ENCODE results near the gene FAM90A26.
"Not testable (repeated sequence)": the region's sequence is repeated elsewhere in the genome, so short reads cannot be mapped to it uniquely, and the experiment has no call there.

GRCh38 chr4:9210357-9210756, 40.1 kb downstream of the FAM90A26 start, which contains the start of gene USP17L10:
- not testable (repeated sequence) for TF ChIP-seq SREBF1 (IDR thresholded peaks at IDR 0.05; ENCODE audit: low read length); SIN3A (IDR thresholded peaks at IDR 0.05; ENCODE audit: low read depth, low read length); RAD21 (IDR thresholded peaks at IDR 0.05; ENCODE audit: insufficient read depth, low read depth, low read length); CTCF (IDR thresholded peaks at IDR 0.05 in 2 of 3, conservative IDR thresholded peaks at IDR 0.05 in 1 of 3; ENCODE audit: control insufficient read depth in 2 of 3, extremely low read depth in 1 of 3, insufficient read depth in 1 of 3, low read depth in 3 of 3, low read length in 3 of 3); MYC (IDR thresholded peaks at IDR 0.05; ENCODE audit: insufficient read depth, insufficient read length, insufficient replicate concordance, low read length, severe bottlenecking); ZBTB11 (CRISPR knock-in tag; IDR thresholded peaks at IDR 0.05); EP300 (IDR thresholded peaks at IDR 0.05; ENCODE audit: borderline replicate concordance in 1 of 2, control insufficient read depth in 1 of 2, low read depth in 2 of 2, low read length in 2 of 2); ATF2 (IDR thresholded peaks at IDR 0.05; ENCODE audit: low read length); REST (IDR thresholded peaks at IDR 0.05; ENCODE audit: low read depth, low read length); SMAD5 (IDR thresholded peaks at IDR 0.05; ENCODE audit: low read depth); KDM1A (IDR thresholded peaks at IDR 0.05; ENCODE audit: borderline replicate concordance); CHD2 (IDR thresholded peaks at IDR 0.05; ENCODE audit: borderline replicate concordance, low read depth, low read length); EZH2 (IDR thresholded peaks at IDR 0.05; ENCODE audit: borderline replicate concordance, control insufficient read depth, low read depth, low read length); NRF1 (conservative IDR thresholded peaks at IDR 0.05; ENCODE audit: low read depth, low read length)
